ENCODE measurements around the gene POLE. TPM values are rescaled to one million over a fixed set of nuclear protein-coding genes. Genes with fewer than 3 reads are reported as not detected.

Gene POLE
- polyA plus RNA-seq, 6 donors from 2014 or later, result 1.7 to 8.2 (median 2.6) TPM; not detected in 1

DNA sequence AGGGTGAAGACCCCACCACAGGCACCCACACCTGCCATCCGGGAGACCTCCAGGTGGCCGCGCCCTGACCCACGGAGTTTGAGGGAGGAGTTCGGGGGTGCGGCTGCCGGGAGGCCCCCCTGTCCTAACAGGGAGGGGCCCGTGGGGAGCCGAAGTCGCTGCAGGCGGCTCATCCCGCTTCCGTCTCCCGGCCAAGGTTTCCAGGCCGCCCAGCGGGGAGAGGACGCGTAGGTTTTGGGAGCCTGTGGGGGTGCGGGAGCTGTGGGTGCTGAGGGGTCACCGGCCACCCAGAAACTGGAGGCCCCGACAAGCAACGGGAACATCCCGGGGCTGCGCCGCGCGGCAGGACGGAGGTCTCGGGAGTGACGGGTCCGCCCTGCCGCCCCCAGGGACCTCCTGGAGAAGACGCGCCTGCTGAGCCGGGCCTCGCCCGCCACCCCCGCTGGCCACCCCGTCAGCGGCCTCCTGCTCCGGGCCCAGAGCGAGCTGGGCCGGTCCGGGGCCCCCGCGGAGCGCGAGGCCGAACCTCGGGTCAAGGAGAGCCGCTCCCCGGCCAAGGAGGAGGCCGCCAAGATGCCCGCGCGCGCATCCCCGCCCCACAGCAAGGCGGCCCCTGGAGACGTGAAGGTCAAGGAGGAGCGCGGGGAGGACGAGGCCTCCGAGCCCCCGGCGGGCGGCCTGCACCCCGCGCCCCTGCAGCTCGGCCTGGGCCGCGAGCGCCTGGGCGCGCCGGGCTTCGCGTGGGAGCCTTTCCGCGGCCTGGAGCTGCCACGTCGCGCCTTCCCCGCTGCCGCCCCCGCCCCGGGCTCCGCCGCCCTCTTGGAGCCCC is 104.3 kb downstream of the POLE start:
- Mint-ChIP-seq H3K27ac (no peak overlapping the region), H3K4me1 (no peaks in the 10 kb centered on the region), H3K27me3 (no peaks in the 10 kb centered on the region), H3K9me3 (no peaks in the 10 kb centered on the region), H3K4me3 (no peak overlapping the region), H3K36me3 (peaks cover 0 to 3% of the 10 kb centered on the region in 2 donors)
- no peak for ATAC-seq (ENCODE audit: low read depth in 2 of 2)
- DNase-seq, result no peak

DNA sequence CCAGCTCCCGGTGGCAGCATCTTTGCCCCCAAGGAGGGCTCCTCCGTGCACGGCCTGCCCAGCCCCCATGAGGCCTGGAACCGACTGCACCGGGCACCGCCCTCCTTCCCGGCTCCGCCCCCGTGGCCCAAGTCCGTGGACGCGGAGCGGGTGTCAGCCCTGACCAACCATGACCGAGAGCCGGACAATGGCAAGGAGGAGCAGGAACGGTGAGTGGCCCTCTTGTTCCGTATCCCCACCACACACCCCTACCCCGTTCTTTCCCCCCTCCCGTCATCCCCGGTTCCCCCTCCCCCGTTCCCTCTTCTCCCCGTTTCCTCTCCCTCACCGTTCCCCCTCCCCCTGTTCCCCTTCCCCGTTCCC is 105.1 kb downstream of the POLE start:
- Mint-ChIP-seq H3K4me3 (no peak overlapping the region), H3K27me3 (no peaks in the 10 kb centered on the region), H3K9me3 (no peaks in the 10 kb centered on the region), H3K27ac (no peak overlapping the region), H3K4me1 (no peaks in the 10 kb centered on the region), H3K36me3 (peaks cover 0 to 3% of the 10 kb centered on the region in 2 donors)
- DNase-seq, result no peak
- no peak for ATAC-seq (ENCODE audit: low read depth in 2 of 2)

DNA sequence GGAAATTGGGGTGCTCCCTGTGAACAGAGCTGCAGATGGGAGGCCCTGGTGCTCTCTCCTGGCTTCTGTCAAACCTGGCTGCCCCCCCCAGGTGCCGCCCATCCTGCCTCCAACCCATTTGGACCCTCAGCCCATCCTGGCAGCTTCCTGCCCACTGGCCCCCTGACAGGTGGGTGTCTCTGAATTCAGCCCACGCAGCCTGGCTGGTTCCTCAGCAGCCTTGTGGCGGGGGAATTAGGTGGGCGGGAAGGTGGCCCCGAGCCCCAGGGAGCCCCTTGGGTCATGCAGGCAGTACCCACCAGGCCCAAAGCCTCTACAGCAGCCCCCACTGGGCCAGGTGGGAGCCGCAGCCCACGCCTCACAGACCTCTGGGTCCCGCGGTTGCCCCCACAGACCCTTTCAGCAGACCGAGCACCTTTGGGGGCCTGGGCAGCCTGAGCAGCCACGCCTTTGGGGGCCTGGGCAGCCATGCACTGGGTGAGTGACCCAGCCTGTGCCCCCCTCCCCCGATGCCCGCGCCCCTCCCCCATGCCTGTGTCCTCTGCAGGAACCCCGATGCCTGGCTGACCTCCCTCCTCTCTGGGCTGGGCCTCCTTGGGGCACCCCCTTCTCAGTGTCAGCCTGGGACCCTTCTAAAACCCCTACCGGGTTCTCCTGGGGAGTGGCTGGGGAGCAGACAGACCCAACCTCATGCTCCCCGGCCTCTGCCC is 105.6 kb downstream of the POLE start:
- DNase-seq (no peak), ATAC-seq (ENCODE audit: low read depth in 2 of 2) (no peak)
- no peak overlapping the region for H3K27ac Mint-ChIP-seq
- H3K4me1 Mint-ChIP-seq, result no peaks in the 10 kb centered on the region
- H3K9me3 Mint-ChIP-seq, result no peaks in the 10 kb centered on the region
- H3K36me3 Mint-ChIP-seq, result peaks cover 0 to 3% of the 10 kb centered on the region in 2 donors
- no peak overlapping the region for H3K4me3 Mint-ChIP-seq
- no peaks in the 10 kb centered on the region for H3K27me3 Mint-ChIP-seq

DNA sequence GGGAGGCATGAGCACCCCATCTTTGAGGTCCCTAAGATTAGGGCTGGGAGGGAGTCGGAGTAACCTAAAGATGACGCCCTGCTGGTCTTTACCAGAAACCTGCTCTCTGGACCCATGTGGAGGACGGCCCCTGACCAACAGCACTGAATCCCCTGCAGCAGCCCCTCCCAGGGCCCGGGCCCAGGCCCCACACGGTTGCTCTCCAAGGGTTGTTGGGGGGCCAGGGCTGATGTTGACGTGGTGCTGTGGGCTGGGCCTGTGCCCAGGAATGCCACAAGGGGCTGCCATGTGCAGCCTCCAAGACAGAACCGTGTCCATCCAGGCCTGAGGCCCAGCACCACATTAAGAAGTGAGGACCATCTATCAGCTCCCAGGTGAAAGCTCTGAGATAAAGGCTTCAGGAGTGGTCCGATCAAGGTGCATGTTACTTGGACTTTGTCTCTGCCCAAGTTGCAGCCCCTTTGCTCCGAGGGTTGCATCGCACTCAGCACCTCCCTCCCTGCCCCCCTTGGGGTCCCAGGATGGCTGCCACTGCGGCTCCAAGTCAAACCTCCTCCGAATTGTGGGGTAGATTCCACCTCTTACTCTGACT is 106.3 kb downstream of the POLE start:
- Mint-ChIP-seq H3K4me1 (no peaks in the 10 kb centered on the region), H3K4me3 (no peak overlapping the region), H3K27me3 (no peaks in the 10 kb centered on the region), H3K9me3 (no peaks in the 10 kb centered on the region), H3K36me3 (peaks cover 0 to 3% of the 10 kb centered on the region in 2 donors), H3K27ac (no peak overlapping the region)
- DNase-seq, result no peak
- ATAC-seq (ENCODE audit: low read depth in 2 of 2), result no peak

DNA sequence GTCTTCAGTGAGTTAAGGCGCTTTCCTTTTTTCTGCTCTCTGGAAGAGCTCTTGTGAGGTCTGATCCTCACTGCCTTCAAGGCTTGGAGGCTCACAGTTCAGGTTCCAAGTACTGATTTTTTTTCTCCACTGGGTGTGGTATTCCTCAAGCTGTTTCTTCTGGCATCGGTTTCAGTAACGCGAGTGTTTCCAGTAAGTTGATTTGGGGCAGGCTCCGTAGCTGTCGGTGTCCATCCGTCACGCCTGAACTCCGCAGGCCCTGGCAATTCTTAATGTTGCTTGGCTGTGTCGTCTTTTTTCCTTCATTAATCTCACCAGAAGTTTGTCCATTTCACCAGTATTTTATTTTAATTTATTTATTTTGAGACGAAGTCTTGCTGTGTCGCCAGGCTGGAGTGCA is 107.4 kb downstream of the POLE start:
- ATAC-seq (ENCODE audit: low read depth in 2 of 2) (no peak), DNase-seq (no peak)
- Mint-ChIP-seq H3K27ac (peak overlapping the region in 1 of 6 donors; percentile 24), H3K36me3 (peaks cover 0 to 3% of the 10 kb centered on the region in 2 donors), H3K4me1 (no peaks in the 10 kb centered on the region), H3K4me3 (peak overlapping the region in 1 of 8 donors; percentile 54), H3K9me3 (no peaks in the 10 kb centered on the region), H3K27me3 (no peaks in the 10 kb centered on the region)

DNA sequence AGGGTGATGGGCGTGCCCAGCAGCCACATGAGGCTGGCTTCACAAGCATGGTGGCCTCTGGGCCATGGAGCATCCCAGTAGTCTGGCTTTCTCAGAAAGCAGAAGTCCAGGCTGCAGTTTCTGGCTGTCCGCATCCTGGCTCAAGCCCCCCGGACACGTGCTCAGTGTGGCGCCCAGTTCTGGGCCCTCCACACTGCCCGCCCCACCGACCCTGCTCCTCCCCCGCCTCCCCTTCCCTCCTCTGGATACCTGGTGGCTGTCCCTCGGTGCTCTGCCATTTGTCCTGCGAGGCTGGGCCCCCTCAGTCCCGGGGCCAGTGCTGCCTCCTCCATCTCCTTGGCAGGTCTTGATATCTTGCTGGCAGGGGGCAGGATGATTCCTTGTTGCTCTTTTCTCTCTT is 108.3 kb downstream of the POLE start:
- DNase-seq (no peak), ATAC-seq (ENCODE audit: low read depth in 2 of 2) (no peak)
- Mint-ChIP-seq H3K4me1 (no peaks in the 10 kb centered on the region), H3K4me3 (no peak overlapping the region), H3K36me3 (peaks cover 0 to 3% of the 10 kb centered on the region in 2 donors), H3K27me3 (no peaks in the 10 kb centered on the region), H3K27ac (peak overlapping the region in 1 of 6 donors; percentile 27), H3K9me3 (no peaks in the 10 kb centered on the region)

DNA sequence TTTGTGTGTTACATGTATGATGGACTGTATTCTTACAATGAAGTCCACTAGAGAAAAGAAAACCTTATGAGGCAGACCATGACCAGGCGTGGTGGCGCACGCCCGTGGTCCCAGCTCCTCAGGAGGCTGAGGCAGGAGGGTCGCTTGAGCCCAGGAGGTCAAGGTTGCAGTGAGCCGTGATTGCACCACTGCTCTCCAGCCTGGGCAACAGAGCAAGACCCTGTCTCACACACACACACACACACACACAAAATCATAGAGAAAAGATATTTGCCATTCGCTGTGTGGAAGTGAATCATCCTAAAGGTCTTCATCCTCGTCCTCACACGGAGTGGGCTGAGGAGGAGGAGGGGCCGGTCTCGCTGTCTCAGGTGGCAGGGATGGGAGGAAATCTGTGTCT is 109.0 kb downstream of the POLE start:
- Mint-ChIP-seq H3K27ac (peak overlapping the region in 1 of 6 donors; percentile 38), H3K27me3 (no peaks in the 10 kb centered on the region), H3K9me3 (no peaks in the 10 kb centered on the region), H3K36me3 (peaks cover 0 to 3% of the 10 kb centered on the region in 2 donors), H3K4me1 (no peaks in the 10 kb centered on the region), H3K4me3 (no peak overlapping the region)
- ATAC-seq (ENCODE audit: low read depth in 2 of 2) (no peak), DNase-seq (no peak)

DNA sequence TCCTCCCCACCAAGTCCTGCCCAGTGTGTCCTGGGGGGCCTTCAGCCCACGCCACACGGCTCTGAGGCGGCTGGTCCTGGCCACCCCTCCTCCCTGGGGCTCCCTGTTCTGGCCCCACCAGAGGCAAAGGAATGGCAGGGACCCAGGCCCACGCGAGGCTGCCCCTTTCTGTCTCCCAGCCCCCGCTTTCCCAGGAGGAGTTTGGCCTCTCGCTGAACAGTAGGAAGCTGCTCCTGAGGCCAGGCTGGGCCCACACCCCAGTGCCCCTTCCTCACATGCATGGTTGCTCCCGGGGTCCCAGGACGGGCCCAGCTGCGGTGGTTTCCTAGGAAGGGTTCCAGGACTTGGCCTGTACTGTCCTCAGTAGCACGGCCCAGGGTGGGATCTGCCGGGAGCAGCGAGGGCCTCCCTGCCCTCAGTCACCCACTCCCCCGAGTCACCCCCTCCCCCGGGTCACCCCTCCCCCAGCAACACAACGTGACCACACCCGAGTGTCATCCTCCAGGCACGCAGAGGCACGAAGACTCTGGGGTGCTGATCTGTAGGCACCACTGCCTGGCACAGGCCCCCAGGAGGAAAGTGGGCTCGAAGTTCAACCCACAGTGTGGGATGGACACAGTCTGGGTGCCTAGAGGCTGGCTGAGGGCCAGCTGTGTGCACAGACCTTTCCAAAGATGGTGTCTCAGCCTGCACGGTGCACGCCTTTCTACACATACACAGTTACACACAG is 109.8 kb downstream of the POLE start:
- no peak for DNase-seq
- Mint-ChIP-seq H3K27ac (peak overlapping the region in 1 of 6 donors; percentile 72), H3K4me3 (peak overlapping the region in 1 of 8 donors; percentile 9), H3K27me3 (no peaks in the 10 kb centered on the region), H3K36me3 (peaks cover 0 to 3% of the 10 kb centered on the region in 2 donors), H3K4me1 (no peaks in the 10 kb centered on the region), H3K9me3 (no peaks in the 10 kb centered on the region)
- no peak for ATAC-seq (ENCODE audit: low read depth in 2 of 2)

DNA sequence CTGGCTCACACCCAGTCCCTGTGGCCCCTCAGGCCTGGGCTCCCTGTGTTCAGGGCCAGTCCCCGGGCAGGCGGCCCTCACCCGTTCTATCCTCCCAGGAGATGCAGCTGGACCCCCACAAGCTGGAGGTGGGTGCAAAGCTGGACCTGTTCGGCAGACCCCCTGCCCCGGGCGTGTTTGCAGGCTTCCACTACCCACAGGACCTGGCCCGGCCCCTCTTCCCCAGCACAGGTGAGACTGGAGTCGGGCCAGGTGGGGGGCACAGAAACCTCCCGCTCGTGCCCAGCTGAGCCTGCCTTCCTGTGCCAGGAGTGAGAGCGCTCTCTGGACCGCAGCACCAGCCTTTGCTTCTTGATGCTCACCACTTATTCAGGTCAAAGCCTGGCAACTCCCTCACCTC is 110.4 kb downstream of the POLE start:
- DNase-seq (no peak), ATAC-seq (ENCODE audit: low read depth in 2 of 2) (no peak)
- H3K4me3 Mint-ChIP-seq, result no peak overlapping the region
- peak overlapping the region in 1 of 6 donors; percentile 47 for H3K27ac Mint-ChIP-seq
- no peaks in the 10 kb centered on the region for H3K9me3 Mint-ChIP-seq
- no peaks in the 10 kb centered on the region for H3K27me3 Mint-ChIP-seq
- H3K4me1 Mint-ChIP-seq, result no peaks in the 10 kb centered on the region
- H3K36me3 Mint-ChIP-seq, result peaks cover 0 to 3% of the 10 kb centered on the region in 2 donors

DNA sequence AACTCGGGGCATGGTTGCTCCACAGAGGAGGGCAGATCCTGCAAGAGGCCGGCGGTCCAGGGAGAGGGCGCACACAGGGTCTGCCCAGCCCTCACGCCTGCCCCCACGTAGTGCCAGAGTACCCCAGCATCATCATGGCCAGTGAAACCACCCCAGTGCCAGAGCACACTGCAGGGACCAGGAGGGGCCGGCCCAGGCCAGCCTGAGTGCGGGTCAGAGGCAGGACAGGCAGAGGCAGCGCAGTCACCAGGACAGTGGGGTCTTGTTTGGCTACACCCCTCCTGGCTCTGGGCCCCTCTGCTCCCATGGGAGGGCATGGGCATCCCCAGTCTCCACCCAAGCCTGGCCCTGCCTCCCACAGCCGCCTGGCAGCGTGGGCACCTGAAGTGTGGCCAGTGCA is 111.5 kb downstream of the POLE start:
- Mint-ChIP-seq H3K27me3 (no peaks in the 10 kb centered on the region), H3K4me3 (no peak overlapping the region), H3K27ac (no peak overlapping the region), H3K9me3 (no peaks in the 10 kb centered on the region), H3K36me3 (peaks cover 0 to 3% of the 10 kb centered on the region in 2 donors), H3K4me1 (peaks cover 0 to 3% (median 0%) of the 10 kb centered on the region in 3 donors)
- DNase-seq, result no peak
- ATAC-seq (ENCODE audit: low read depth in 2 of 2), result no peak

DNA sequence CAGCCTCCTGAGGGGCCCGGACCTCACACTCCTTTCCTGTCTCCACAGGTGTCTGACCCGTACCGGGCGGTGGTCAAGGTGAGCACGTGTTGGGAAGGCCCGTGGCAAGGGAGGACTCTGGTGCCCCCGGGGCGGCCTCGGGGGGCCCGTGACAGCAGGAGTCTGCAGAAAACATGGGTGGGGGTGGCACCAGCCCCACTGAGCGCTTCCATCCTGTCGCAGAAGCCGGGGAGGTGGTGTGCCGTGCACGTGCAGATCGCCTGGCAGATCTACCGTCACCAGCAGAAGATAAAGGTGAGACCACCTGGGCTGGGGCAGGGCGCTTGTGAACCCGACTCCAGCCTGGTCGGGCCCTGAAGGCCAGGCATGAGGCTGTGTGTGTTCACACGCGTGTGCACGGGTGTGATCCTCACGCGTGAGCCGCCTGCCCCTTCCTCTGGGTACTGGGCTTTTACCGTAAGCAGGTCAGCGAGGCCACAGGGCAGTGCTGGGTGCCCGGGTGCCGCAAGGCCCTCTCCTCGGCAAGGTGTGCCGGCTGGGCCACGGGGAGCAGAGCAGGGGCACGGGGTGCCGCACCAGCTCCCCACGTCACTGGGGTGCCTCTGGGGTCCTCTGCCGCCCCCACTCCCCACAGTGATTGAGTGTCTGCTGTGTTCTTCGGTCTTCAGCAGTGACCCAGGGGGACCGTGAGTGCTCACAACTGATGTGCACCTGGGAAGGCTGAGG is 112.7 kb downstream of the POLE start:
- H3K36me3 Mint-ChIP-seq, result no peaks in the 10 kb centered on the region
- ATAC-seq (ENCODE audit: low read depth in 2 of 2) (no peak), DNase-seq (no peak)
- H3K27ac Mint-ChIP-seq, result no peak overlapping the region
- H3K4me1 Mint-ChIP-seq, result peaks cover 0 to 3% (median 0%) of the 10 kb centered on the region in 3 donors
- H3K27me3 Mint-ChIP-seq, result no peaks in the 10 kb centered on the region
- H3K4me3 Mint-ChIP-seq, result no peak overlapping the region
- H3K9me3 Mint-ChIP-seq, result no peaks in the 10 kb centered on the region

Measured in naive B cell (primary cell).